ENCODE data around the gene INO80C.
A peak's percentile ranks its signal among the peaks of the same experiment; 100 is the strongest.

INO80C gene

GRCh38 chr18:35463050-35463449, 34.7 kb downstream of the INO80C start:
- TF ChIP-seq, protein P1, sequence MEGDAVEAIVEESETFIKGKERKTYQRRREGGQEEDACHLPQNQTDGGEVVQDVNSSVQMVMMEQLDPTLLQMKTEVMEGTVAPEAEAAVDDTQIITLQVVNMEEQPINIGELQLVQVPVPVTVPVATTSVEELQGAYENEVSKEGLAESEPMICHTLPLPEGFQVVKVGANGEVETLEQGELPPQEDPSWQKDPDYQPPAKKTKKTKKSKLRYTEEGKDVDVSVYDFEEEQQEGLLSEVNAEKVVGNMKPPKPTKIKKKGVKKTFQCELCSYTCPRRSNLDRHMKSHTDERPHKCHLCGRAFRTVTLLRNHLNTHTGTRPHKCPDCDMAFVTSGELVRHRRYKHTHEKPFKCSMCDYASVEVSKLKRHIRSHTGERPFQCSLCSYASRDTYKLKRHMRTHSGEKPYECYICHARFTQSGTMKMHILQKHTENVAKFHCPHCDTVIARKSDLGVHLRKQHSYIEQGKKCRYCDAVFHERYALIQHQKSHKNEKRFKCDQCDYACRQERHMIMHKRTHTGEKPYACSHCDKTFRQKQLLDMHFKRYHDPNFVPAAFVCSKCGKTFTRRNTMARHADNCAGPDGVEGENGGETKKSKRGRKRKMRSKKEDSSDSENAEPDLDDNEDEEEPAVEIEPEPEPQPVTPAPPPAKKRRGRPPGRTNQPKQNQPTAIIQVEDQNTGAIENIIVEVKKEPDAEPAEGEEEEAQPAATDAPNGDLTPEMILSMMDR (IDR thresholded peaks at IDR 0.05; ENCODE audit: insufficient read depth, low read depth, low read length, missing control alignments), result no peak
- DNase-seq (ENCODE audit: low read depth), result no peak
- no peak overlapping the region for H3K4me3 ChIP-seq (ENCODE audit: low read depth, low read length)

DNA sequence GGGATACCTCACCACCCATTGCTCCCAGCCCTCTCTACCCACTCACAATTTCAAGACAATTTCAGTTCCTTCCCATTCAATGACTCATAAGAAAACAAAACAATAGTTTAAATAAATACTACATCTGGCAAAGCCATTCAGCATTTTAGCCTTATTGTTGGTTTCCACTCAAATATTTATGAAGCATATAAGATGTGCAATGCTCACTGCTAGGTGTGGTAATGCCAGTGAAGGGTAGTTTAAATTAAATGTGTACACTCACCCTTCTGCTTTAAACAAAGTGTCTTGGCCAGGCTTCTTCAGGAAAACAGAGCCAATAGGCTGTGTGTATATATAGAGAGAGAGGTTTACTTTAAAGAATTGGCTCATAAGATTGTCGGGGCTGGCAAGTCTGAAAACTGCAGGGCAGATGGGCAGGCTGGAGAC, 37.0 kb downstream of the INO80C start:
- H3K4me3 ChIP-seq (ENCODE audit: low read depth, low read length), result no peak overlapping the region
- TF ChIP-seq, protein P1 (IDR thresholded peaks at IDR 0.05; ENCODE audit: insufficient read depth, low read depth, low read length, missing control alignments), result no peak
- DNase-seq (ENCODE audit: low read depth), result no peak

GRCh38 chr18:35459997-35460396, 37.8 kb downstream of the INO80C start:
- H3K4me3 ChIP-seq (ENCODE audit: low read depth, low read length), result no peak overlapping the region
- TF ChIP-seq, protein P1 (IDR thresholded peaks at IDR 0.05; ENCODE audit: insufficient read depth, low read depth, low read length, missing control alignments), result no peak
- no peak for DNase-seq (ENCODE audit: low read depth)

DNA sequence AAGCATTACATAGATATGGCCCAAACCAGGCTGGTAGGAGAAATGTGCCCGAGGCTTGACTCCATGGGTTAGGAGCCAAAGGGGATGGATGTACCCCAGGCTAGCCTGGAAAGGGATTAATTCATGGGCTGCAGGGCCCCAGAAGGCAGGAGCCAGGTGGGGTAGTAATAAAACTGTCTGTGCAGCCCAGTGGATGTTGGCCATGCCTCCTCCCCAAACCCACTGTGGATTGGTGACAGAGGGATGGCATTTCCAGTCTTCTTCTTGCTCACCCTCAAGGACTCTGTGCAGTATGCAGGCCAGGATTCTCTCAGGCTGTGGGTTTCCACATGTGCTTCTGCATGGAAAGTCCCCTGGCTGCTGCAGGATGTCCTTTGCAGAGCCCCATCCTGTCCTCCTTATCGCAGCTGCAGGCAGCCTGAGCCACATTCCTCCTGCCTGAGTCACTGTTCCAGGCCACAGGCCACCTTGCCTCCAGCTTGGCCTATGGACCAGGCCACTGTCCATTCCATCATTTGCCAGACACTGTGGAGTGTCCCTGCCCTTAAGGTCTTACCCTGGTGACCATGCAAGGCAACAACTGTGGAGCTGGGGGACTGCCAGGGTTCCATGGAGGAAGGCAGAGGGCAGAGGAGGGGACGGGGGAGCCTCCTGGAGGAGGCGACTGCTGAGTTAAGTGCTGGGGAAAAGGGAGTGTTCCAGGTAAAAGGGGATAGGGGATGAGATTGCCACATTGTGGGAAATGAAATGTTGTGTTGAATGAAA, 38.9 kb downstream of the INO80C start:
- H3K4me3 ChIP-seq (ENCODE audit: low read depth, low read length), result no peak overlapping the region
- TF ChIP-seq, protein P1 (IDR thresholded peaks at IDR 0.05; ENCODE audit: insufficient read depth, low read depth, low read length, missing control alignments), result no peak
- peak; percentile 73 for DNase-seq (ENCODE audit: low read depth)

DNA sequence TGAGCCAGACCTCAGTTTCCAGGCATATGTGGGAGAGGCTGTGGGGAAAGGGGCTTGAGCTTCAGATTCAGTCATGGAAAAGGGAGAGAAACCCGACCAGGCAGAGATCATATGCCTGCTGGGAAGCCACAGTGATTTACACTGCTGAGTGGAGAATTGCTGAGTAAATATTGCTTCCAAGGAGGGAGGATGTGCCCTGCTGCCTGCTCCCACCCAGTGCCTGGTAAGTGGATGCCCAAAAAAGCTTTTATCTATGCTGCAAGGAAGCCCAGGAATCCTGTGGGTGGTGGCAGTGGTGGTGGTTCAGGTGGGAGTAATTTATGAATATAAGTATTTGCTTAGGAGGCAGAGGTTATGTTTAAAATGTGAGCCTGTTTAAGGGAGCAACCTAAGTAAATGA, 39.5 kb downstream of the INO80C start:
- no peak overlapping the region for H3K4me3 ChIP-seq (ENCODE audit: low read depth, low read length)
- TF ChIP-seq, protein P1 (IDR thresholded peaks at IDR 0.05; ENCODE audit: insufficient read depth, low read depth, low read length, missing control alignments), result no peak

DNA sequence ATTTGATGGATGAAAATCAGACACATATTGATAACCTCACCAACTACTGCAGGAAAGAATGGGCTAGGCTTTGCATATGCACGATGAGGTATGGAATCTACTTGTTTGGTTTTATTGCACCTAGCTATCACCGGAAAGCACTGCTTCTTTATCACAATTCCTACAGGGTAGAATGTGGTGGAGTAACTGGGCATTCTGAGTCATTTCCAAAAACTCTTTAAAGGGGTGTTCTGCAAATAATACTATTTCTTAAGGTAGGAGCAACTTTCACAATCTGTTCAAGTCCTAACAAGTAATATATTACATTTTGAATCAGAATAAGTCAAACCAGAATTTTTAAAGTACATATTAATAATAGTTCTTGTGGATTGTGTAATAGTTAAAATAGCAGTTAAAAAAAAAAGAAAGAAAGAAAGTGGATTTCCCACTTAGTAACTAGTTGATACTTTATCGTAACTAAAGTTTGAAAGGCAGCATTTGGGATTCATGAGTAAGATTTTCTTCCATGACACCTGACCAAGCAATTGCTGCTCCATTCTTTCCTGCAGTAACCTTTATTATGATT, 40.5 kb downstream of the INO80C start:
- H3K4me3 ChIP-seq (ENCODE audit: low read depth, low read length), result no peak overlapping the region
- no peak for DNase-seq (ENCODE audit: low read depth)
- TF ChIP-seq, protein P1 (IDR thresholded peaks at IDR 0.05; ENCODE audit: insufficient read depth, low read depth, low read length, missing control alignments), result no peak

More for the DNA sequence above, 39.5 kb downstream of the INO80C start:
- no peak for DNase-seq (ENCODE audit: low read depth)
